Activated T-helper 1 cell treated with anti-CD3 and anti-CD28 coated beads, Interleukin-2, amount 50 U/mL, for 16 hours (primary cell): Measurements from ENCODE around the gene EBP.

Experiments
- DNase-seq, 2 donors: peaks; one replicate each; pipeline ENCODE4 v3.0.0-alpha.2; 2020; ENCODE audit warnings: low read depth in 1 of 2, low spot score in 1 of 2

EBP gene

DNA sequence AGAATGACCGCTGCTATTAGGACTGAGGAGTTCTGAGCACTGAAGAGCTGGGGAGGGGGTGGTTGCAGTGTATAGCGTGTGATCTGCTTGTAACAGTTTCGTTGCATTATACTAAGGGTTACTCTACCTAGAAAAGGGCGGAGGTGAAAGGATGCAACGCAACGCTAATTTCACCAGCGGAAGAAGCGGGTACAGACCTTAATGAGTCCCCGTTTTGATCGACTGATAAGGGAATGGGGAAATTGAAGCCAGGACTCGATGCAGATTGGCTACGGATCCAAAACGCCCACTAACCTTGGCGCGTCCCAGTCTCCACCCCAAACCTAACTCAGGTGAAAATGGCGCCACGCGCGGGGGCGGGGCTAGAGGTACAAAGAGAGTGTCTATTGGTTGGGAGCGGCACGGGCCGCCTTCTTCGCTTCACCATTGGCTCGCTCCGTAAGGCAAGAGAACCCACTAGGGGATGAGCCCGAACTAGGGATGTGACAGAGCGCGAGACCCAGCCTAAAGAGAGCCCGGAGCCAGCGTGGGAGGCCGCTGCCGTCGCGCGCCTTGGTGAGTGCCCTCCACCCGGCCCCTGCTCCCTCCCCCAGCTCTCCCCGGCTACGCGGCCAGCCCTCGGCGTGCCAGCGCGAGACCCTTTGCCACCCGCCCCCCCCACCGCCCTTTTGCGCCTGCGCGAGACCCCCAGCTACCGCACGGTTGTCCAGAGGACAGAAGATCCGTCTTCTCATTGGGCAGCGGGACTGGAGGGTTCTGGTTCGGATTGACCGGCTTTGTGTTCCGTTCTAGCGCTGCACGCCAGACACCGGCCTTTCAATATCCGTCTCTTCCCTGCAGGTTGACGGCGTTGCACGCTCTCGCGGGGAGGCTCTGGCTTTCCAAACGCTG is at the start of gene EBP:
TSS of gene EBP (plus strand) at position 456 of the 891 bp plus-strand sequence. CDS start 1,964 bp downstream, outside the sequence.
- DNase-seq = peak; percentile 84 to 86

DNA sequence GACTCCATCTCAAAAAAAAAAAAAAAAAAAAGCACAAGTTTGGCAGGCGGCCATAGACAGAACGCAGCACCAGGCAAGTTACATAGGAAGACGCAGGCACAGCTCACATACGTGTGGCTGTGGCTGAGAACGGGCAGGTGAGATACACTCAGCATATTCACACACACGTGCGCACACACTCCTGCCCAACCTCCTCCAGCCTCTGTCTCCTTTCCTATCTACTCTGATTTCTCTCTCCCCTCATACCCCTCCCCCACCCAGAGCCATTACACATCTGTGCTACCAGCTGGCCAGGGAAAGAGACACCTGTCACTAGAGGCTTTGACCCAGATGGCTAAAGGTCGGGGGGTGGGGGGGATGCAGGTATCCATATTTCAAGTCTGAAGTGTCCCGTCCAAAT is 49.4 kb upstream of the EBP start:
- no peak for DNase-seq

DNA sequence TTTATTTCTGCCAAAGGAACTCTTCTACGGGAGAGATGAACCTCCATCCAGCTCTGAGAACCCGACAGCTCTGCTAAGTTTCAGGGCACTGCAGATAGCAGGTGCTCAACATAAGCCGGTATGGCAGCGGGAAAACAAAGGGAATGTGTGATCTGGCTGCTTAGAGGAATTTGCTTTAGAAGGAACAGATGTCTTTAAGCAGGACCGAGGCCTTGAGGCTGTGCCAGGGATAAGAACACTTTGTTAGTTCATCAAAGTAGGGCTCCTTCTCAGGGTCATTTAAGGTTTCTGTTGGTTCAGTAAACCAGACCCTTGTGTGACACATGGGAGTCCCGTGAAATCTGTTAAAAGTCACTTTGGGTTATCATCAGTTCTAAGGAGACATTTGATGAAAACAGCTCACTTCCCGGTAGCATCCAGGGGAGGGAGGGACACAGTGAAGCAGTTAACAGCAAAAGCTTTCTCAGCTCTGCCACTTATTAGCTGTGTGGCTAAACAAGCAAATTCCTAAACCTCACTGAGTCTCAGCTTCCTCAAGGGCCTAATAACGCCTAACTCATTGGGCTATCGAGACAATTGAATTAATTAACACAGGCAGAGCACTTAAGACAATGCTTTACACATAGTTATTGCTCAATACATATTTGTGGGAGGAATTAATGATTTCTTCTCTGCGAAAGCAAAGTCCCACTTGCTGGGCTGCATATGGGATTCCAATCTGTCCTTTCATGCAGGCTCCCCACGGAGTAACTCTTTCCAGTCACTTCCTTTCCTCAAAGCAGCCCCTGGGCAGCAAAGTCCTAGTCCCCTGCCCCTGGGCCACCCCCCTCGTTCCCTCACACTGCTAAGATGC is 48.5 kb upstream of the EBP start:
- DNase-seq = no peak

DNA sequence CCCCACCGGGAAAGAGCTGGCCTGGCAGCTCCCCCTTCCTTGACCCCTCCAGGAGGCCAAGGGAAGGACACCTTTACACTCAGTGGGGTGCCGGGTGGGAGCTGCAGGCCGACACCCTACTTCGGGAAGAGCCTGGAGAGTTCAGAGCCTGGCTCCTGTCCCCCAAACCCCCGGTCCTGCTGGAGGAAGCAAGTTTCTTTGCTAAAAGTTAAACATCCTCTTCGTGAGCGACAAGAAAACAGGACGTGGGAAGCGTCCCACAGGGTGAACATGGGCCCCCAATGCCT is 48.0 kb upstream of the EBP start:
- no peak for DNase-seq

DNA sequence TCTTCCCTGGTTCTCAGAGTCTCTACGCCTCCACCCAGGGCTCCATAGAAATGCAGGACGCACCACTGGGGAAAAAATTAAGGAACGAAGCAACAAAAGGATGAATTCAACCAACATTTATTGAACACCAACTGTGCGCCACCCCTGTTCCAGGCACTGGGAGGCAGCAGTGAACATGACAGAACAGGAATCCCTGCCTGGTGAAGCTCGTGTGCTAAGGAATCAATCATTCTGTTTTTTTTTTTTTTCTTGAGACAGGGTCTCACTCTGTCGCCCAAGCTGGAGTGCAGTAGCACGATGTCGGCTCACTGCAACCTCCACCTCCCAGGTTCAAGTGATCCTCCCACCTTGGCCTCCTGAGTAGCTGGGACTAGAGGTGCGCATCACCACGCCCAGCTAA is 47.5 kb upstream of the EBP start:
- DNase-seq = no peak

DNA sequence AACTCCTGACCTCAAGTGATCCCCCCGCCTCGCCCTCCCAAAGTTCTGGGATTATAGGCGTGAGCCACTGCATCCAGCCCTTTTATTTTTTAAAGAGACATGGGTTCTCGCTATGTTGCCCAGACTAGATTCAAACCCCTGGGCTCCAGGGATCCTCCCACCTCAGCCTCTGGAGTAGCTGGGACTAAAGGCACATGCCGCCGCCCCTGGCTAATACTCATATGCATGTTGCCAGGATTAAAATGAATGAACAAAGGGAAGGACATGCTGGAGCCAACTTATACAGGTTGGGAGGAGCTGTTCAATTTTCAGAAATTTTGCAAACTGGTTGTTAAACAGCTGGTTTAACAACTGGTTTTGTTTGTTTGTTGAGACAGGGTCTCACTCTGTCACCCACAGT is 47.0 kb upstream of the EBP start:
- DNase-seq = no peak

DNA sequence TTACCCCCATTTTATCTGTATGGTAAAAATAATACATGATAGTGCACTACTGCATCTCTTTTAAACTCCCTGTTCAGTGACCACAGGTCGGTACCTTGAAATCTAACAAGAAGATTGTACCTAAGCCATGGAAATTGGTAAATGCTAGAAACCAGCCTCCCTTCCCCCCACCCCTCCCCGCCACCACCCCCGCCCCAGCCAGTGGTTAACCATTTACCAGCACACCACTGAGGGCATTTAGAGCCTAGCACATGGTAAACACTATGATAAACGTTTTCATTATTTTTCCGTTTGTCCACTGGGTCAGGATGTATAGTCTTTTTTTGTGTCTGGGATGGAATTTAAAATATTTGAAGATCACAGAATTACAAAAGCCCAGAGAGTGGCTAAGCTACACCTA is 46.3 kb upstream of the EBP start:
- DNase-seq = no peak

DNA sequence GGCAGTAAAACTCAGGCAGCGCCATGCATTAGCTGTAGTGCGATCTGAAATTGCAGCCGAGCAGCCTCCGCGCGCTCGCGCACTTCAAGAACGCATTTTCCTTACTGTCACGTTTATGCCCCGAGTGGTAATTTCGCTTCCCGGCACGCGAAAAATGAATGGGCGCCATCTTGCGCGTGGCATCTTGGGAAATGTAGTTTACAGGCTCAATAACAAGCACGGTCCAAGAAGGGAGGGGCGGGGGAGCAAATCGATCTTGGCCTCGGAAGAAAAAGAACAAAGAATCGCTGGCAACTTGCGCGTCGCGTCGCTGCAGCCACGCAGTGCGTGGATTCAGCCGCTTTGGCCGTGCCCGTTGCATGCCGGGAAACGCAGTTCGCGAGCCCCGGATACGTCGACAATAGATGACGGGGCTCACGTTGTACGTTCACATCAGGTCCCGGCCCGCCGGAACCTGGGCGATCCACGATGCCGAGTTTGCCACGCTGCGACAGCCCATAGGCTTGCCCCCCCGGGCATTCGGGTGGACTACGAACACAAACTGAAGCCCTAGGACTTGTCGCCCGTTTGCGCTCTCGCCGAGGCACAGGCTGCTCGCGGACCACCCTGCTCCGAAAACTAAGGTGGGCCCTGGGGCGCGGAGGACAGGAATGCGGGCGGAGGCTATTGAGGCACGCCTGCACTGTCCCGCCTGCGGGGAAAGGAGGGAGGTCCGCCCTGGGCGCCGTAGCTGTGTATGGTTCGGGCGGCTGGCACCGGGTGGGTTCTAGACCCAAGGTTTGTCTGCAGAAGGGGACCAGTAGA is 45.6 kb upstream of the EBP start, which contains the start of gene FTSJ1:
TSS of gene FTSJ1 (plus strand) at position 426 of the 804 bp plus-strand sequence. CDS start 1,849 bp downstream, outside the sequence.
- DNase-seq = peak; percentile 67 to 82

DNA sequence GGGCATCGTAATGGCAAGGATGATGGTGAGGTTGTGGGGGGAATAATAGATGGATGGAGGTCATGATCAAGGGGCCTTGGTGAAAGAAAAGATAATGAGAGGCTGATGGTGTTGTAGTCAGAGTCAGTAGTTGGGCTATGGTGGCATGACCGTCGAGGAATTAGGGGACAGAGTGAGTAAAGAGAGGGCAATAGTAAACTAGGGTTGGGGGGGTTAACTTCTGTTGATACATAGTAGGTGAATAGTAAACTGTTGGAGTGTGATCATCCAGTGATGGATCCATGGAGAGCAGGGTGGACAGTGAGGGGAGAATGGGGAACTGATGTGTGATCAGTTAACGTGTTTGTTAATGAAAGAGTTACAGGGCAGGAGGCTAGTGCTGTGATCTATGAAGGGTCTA is 44.7 kb upstream of the EBP start:
- DNase-seq = no peak

DNA sequence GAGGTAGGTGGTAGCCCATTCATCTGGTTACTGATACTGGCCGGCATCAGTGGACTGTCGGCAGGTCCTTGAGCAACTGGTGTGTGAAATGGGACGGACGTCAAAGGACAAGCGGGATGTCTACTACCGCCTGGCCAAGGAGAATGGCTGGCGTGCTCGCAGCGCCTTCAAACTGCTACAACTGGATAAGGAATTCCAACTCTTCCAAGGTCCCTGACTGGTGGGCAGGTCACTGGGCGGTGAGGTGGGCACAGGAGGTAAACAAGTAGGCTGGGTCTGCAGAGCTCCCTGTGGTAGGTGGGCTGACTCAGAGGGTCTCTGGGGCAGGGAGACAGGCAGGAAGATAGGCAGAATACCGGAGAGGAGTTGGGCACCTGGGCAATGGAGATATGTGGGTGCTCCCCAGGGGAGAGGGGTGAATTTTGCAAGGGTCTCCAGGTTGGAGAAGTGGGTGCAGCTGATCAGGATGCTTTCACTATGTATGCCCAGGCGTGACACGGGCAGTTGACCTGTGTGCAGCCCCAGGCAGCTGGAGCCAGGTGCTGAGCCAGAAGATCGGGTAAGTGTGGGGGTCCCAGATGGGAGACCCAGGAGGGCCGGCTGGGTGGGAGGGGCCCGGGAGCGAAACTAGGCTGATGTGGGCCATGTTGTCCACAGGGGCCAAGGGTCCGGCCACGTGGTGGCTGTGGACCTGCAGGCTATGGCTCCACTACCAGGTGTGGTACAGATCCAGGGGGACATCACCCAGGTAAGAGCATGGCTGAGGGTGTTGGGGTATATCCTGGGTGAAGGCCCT is 43.5 kb upstream of the EBP start:
- DNase-seq = no peak

DNA sequence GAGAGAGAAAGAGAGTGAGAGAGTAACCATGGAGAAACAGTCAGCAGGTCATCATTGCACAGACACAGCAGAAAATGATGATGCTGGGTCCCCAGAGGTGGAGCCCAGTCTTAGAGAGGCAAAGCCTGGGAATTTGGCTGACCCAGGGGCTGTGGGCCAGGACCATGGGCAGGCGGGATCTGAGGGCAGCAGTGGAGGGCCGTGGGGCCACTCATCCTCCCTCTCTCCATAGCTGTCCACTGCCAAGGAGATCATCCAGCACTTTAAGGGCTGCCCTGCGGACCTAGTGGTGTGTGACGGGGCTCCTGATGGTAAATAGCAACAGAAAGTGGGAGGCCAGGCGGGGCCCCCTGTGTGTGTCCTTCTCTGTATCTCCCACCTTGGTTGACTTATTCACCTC is 42.8 kb upstream of the EBP start:
- no peak for DNase-seq

DNA sequence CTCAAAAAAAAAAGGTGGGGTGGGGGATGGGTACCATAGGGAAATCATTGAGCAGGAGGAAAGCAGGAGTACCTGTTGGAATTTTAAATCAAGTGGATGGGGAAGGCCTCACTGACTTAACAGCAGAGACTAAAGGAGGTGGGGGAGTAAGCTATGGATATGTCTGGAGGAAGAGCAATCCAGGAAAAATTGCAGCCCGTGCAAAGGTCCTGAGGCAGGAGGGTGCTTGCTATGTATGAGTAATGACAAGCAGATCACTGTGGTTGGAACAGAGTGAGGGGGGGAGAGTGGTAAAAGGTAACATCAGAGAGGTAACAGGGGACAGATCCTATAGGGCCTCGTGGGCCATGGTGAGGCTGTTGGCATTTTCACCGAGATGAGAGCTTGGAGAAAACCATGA is 41.5 kb upstream of the EBP start:
- no peak for DNase-seq

DNA sequence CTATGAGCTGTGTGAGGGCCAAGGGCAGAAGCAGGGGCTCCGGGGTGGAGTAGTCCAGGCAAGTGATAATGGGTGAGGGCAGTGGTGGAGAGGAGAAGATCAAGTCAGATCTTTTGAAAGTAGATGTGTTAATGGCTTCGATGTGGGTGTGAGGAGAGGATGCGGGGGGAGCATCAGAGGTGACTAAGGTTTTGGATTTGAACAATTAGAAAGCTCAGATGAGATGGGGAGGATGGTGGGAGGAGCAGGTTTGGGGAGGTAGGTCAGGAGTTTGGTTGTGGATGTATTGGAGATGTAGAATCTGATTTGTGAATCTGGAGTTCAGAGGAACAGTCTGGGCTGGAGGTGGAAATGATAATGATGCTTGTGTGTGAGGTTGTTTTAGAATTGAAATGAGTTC is 41.0 kb upstream of the EBP start:
- no peak for DNase-seq

DNA sequence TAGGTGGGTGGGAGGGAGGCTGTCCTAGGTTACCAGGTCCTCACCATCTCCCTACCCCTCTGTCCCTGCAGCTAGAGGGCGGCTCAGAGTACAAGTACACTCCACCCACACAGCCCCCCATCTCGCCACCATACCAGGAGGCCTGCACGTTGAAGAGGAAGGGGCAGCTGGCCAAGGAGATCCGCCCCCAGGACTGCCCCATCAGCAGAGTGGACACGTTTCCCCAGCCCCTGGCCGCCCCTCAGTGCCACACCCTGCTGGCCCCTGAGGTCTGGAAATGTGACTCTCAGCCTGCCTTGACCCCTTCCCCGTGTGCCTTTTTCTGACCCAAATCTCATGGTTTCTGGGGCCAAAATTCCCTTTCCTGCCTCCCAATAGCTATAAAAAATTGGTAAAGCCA is 39.1 kb upstream of the EBP start:
- DNase-seq = no peak

DNA sequence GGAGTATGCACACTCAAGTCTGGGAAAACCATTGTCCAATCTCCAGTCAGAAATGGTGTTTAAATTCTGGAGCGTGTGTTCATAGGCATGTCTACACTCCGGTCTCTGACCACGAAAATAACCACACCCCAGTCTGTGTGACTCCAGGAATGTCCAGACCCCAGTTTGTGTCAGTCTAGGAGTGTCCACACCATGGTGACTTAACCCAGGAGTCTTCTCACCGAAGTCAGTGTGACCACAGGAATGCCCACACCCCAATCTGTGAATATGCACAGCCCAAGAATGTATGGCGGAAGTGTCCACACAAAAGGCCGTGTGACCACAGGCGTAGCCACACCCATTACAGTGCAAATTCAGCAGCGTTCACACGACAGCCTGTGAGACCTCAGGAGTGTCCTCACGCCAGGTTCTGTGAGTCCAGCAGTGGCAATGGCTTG is 34.2 kb upstream of the EBP start:
- DNase-seq = no peak

DNA sequence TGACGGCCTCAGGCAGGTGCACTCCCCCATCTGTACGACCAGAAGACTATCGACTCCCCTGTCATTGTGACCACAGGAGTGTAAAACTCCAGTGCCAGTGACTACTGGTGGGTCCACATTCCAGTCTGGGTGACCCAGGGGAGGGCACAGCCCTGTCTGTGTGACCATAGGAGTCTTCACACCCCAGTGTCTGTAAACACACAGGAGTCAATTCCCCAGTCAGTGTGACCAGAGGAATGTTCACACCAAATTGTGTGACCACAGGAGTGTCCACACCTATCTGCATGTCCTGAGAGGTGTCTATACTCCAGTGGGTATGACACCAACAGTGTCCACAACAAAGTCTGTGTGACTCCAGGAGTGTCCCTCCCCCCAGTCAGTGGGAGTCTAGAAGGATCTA is 33.6 kb upstream of the EBP start:
- DNase-seq = no peak

DNA sequence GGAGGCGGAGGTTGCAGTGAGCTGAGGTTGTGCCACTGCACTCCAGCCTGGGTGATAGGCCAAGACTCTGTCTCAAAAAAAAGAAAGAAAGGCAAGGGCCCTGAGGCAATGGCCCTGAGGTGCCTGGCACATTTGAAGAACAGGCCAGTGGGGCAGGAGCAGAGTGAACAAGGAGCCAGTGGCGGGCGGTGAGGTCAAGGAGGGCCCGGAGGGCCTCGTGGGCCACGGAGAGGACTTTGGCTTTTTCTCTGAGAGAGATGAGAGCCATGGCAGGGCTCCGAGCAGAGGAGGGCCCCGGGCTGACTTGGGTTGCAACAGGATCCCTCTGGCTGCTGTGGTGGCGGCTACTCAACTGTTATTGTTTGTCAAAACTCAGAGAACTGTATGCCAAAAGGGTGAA is 32.3 kb upstream of the EBP start:
- DNase-seq = no peak

DNA sequence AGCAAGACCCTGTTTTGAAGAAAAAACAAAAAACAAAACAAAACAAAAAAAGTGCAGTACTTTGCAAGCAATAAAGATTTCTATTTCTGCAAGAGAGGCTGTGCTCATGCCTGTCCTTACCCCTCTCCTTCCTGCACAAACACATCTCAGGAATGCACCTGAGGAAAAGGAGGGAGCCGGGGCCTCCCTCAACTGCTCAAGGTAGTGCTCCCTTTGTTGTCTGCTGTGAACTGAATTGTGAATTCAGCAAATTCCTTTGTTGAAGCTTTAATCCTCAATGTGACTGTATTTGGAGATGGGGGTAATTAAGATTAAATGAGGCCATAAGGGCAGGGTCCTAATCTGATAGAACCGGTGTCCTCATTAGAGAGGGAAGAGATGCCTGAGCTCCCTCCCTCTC is 31.7 kb upstream of the EBP start:
- DNase-seq = no peak

DNA sequence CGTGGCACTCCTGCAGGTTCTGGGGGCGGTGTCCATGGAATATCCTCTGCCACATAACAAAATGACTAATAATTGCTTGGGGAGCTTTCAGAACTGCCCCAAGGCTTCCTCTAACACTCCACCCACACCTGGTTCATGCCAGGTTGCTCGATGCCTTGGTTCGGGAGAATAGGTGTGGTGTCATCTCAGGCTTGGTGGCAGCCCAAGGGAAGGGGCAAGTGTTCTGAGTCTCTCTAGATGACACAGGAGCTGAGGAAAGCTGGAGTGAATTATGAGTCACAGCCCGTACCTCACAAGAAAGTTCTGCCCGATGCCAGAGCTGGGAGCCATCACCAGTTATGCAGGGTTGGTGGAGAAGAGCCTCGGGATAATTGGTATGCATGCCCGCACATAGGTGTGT is 30.9 kb upstream of the EBP start:
- DNase-seq = no peak

DNA sequence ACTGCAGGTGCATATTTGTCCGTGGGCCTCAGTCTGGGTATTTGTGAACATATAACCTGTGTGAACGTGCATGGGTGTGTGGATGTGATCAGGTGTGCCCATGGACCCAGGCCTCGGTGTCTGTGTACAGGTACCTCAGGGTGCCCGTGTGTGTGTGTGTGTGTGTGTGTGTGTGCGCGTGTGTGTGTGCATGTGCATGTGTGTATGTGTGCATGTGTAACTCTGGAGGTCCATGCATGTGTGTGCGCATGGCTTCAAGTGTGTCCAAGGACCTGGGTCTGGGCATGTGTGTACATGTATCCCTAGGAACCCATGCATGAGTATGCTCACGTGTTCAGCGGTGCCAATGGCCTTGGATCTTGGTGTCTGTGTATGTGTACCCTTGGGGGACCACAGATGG is 29.8 kb upstream of the EBP start:
- no peak for DNase-seq
